WTC11 (cell line): ENCODE data around the gene RSPH9. TPM values are rescaled to one million over a fixed set of nuclear protein-coding genes. Genes with fewer than 3 reads are reported as not detected.

Experiments used
- ATAC-seq: fragments of 200-7000 bp; cut with Tn5 transposase; 2 replicates; pipeline ENCODE4 v1.10.0; 2021; ENCODE audit warnings: mild to moderate bottlenecking, moderate library complexity
- CTCF ChIA-PET: fragments of 300-600 bp; sonication (Branson Sonifier 250); formaldehyde crosslinking; loops from one replicate; lab custom pipeline; 2021; ENCODE audit warnings: antibody characterized with exemption; lab: Charles Lee
- POLR2A ChIA-PET: fragments of 350-600 bp; sonication (Branson Sonifier 250); formaldehyde crosslinking; loops from one replicate; lab custom pipeline; 2021; ENCODE audit warnings: antibody characterized with exemption; lab: Charles Lee
- DNase-seq: peaks from one replicate; pipeline ENCODE4 v3.0.0; 2021; ENCODE audit warnings: low spot score
- H3K27ac Mint-ChIP-seq: 2 replicates; pipeline ENCODE4 v1.8.0; 2021; ENCODE audit warnings: mixed read lengths
- H3K27me3 Mint-ChIP-seq: 2 replicates; pipeline ENCODE4 v1.8.0; 2021; ENCODE audit warnings: low read depth, mild to moderate bottlenecking, moderate library complexity, mixed read lengths
- H3K36me3 Mint-ChIP-seq: 2 replicates; pipeline ENCODE4 v1.8.0; 2021; ENCODE audit warnings: mixed read lengths
- H3K4me1 Mint-ChIP-seq: 2 replicates; pipeline ENCODE4 v1.8.0; 2022; ENCODE audit warnings: mixed read lengths
- H3K4me3 Mint-ChIP-seq: 2 replicates; pipeline ENCODE4 v1.8.0; 2021; ENCODE audit warnings: mild to moderate bottlenecking, moderate library complexity, mixed read lengths
- H3K9me3 Mint-ChIP-seq: 2 replicates; pipeline ENCODE4 v1.8.0; 2021; ENCODE audit warnings: mixed read lengths
- AR ChIP-seq: fragments of 250-450 bp; sonication (Bioruptor Pico); IDR thresholded peaks from 2 replicates; pipeline ENCODE4 v1.9.0; 2021; ENCODE audit warnings: mild to moderate bottlenecking
- ARID4B ChIP-seq: sonication (generic); formaldehyde crosslinking; IDR thresholded peaks from 2 replicates; pipeline ENCODE4 v1.8.0; 2023; ENCODE audit warnings: missing genetic modification reagents, mild to moderate bottlenecking, borderline replicate concordance
- ATF6 ChIP-seq: sonication (generic); formaldehyde crosslinking; IDR thresholded peaks from 2 replicates; pipeline ENCODE4 v1.8.1; 2023; ENCODE audit warnings: mild to moderate bottlenecking, missing genetic modification reagents
- CBFB ChIP-seq: sonication (generic); formaldehyde crosslinking; IDR thresholded peaks from 2 replicates; pipeline ENCODE4 v1.8.1; 2022; ENCODE audit warnings: mild to moderate bottlenecking, low read depth, missing genetic modification reagents
- CREM ChIP-seq: sonication (generic); formaldehyde crosslinking; IDR thresholded peaks from 2 replicates; pipeline ENCODE4 v1.8.1; 2022; ENCODE audit warnings: mild to moderate bottlenecking, missing genetic modification reagents, moderate library complexity
- E2F5 ChIP-seq: sonication (generic); formaldehyde crosslinking; IDR thresholded peaks from 2 replicates; pipeline ENCODE4 v1.8.1; 2022; ENCODE audit warnings: mild to moderate bottlenecking, moderate library complexity, missing genetic modification reagents
- ETV6 ChIP-seq: sonication (generic); formaldehyde crosslinking; IDR thresholded peaks from 2 replicates; pipeline ENCODE4 v1.8.1; 2022; ENCODE audit warnings: mild to moderate bottlenecking, missing genetic modification reagents
- FOXP1 ChIP-seq: sonication (generic); formaldehyde crosslinking; IDR thresholded peaks from 2 replicates; pipeline ENCODE4 v1.8.0; 2022; ENCODE audit warnings: missing genetic modification reagents, mild to moderate bottlenecking, moderate library complexity, borderline replicate concordance
- GABPB1 ChIP-seq: sonication (generic); formaldehyde crosslinking; IDR thresholded peaks from 2 replicates; pipeline ENCODE4 v1.8.1; 2023; ENCODE audit warnings: mild to moderate bottlenecking, missing genetic modification reagents
- GTF2I ChIP-seq: fragments of 250-450 bp; sonication (Bioruptor Pico); conservative IDR thresholded peaks from 2 replicates; pipeline ENCODE4 v1.4.0; 2021; ENCODE audit warnings: mild to moderate bottlenecking
- KAT7 ChIP-seq: sonication (generic); formaldehyde crosslinking; IDR thresholded peaks from 2 replicates; pipeline ENCODE4 v1.8.1; 2023; ENCODE audit warnings: missing genetic modification reagents, mild to moderate bottlenecking, borderline replicate concordance
- MAX ChIP-seq: sonication (generic); formaldehyde crosslinking; IDR thresholded peaks from 2 replicates; pipeline ENCODE4 v1.8.0; 2022; ENCODE audit warnings: mild to moderate bottlenecking, missing genetic modification reagents
- NR3C1 ChIP-seq: sonication (generic); formaldehyde crosslinking; conservative IDR thresholded peaks from 2 replicates; pipeline ENCODE4 v1.8.1; 2023; ENCODE audit warnings: low read depth, mild to moderate bottlenecking, missing genetic modification reagents
- SMAD4 ChIP-seq: sonication (generic); formaldehyde crosslinking; IDR thresholded peaks from 2 replicates; pipeline ENCODE4 v1.8.0; 2022; ENCODE audit warnings: mild to moderate bottlenecking, missing genetic modification reagents
- USF1 ChIP-seq: sonication (generic); formaldehyde crosslinking; IDR thresholded peaks from 2 replicates; pipeline ENCODE4 v1.8.0; 2022; ENCODE audit warnings: mild to moderate bottlenecking, missing genetic modification reagents
- ZNF423 ChIP-seq: fragments of 250-450 bp; sonication (Bioruptor Pico); IDR thresholded peaks from 2 replicates; pipeline ENCODE4 v2.1.2; 2022; ENCODE audit warnings: mild to moderate bottlenecking, moderate library complexity
- ZNF532 ChIP-seq: fragments of 250-450 bp; sonication (Bioruptor Pico); IDR thresholded peaks from 2 replicates; pipeline ENCODE4 v1.9.0; 2021; ENCODE audit warnings: mild to moderate bottlenecking, borderline replicate concordance
- total RNA-seq: library from RNA; stranded (reverse); gene quantifications from 3 replicates; pipeline ENCODE4 v1.2.3, GENCODE V29; 2021

Gene RSPH9
- total RNA-seq, 1 experiment from 2014 or later, result 0.35 TPM

GRCh38 chr6:43635387-43636307 lies 9.2 kb upstream of the RSPH9 start, which contains the start of gene MAD2L1BP (continued):
- TF ChIP-seq CREM (CRISPR knock-in tag) (0 out of 2 replicates have a peak, but pooled peaks have one; percentile 52), USF1 (CRISPR knock-in tag) (no peak), MAX (CRISPR knock-in tag) (peak; percentile 76), NR3C1 (CRISPR knock-in tag) (no peak), AR (CRISPR knock-in tag) (peak; percentile 69; the same call in 1 of the 2 replicates), GTF2I (0 out of 2 replicates have a peak, but pooled peaks have one; percentile 17), ZNF423 (CRISPR knock-in tag) (0 out of 2 replicates have a peak, but pooled peaks have one; percentile 16)

GRCh38 chr6:43636308-43636659 lies 8.6 kb upstream of the RSPH9 start:
- TF ChIP-seq ZNF423 (CRISPR knock-in tag) (no peak), ATF6 (CRISPR knock-in tag) (no peak), ARID4B (CRISPR knock-in tag) (no peak), GABPB1 (no peak), ZNF532 (CRISPR knock-in tag) (no peak), CBFB (CRISPR knock-in tag) (no peak), SMAD4 (CRISPR knock-in tag) (no peak), ETV6 (CRISPR knock-in tag) (no peak), FOXP1 (no peak), E2F5 (no peak), CREM (CRISPR knock-in tag) (no peak), KAT7 (CRISPR knock-in tag) (no peak)
- TF ChIP-seq, all 79 proteins: peak for 0
- POLR2A ChIA-PET, result interaction anchor here (1.9 kb wide), 1 partner anchor 9 kb away, joined by 9 read pairs; the partner anchor contains the start of gene RSPH9

More at GRCh38 chr6:43636308-43636659, 8.6 kb upstream of the RSPH9 start:
- Mint-ChIP-seq H3K4me1 (peaks cover 16% of the 10 kb centered on the region), H3K36me3 (peaks cover 27% of the 10 kb centered on the region), H3K4me3 (peak overlapping the region; percentile 99), H3K27ac (peak overlapping the region; percentile 41; the same call in 1 of the 2 replicates), H3K27me3 (no peaks in the 10 kb centered on the region), H3K9me3 (no peaks in the 10 kb centered on the region)
- no peak for ATAC-seq
- no peak for DNase-seq
- CTCF ChIA-PET, result interaction anchor here (1.0 to 1.9 kb wide), 2 partner anchors 9 to 28 kb away, joined by 3 to 11 read pairs; partner anchors contain the start of gene RSPH9
